GM21619 (cell line): ENCODE results near the gene C12orf76.
A peak's percentile ranks its signal among the peaks of the same experiment; 100 is the strongest.

ENCODE experiments used
- ATAC-seq: cut with Tn5 transposase; IDR thresholded peaks from one replicate; pipeline ENCODE4 v1.9.1; 2021; ENCODE audit not compliant: unreplicated experiment

C12orf76 gene

GRCh38 chr12:109995686-109996482 lies 52.4 kb downstream of the C12orf76 start, which contains the start of gene GIT2:
Gene GIT2 (minus strand): TSS chr12:109996368. CDS start chr12:109996224, 144 bp downstream.
- peak; percentile 54 for ATAC-seq

DNA sequence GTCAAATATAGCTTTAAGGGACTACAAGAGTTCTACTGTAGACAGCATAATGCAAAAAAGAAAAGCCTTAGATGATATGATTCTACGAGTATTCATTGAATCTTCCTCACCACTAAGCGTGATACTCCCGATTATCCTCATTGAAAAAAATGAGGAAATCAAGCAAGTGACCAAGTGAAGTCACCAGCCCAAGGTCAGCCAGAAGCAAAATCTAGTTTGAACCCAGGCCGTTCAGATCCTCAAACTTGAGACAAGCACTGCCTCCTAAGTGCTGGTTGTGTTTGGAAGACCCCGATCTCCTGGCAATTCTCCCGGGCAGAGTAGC lies 53.0 kb downstream of the C12orf76 start:
- ATAC-seq = no peak

DNA sequence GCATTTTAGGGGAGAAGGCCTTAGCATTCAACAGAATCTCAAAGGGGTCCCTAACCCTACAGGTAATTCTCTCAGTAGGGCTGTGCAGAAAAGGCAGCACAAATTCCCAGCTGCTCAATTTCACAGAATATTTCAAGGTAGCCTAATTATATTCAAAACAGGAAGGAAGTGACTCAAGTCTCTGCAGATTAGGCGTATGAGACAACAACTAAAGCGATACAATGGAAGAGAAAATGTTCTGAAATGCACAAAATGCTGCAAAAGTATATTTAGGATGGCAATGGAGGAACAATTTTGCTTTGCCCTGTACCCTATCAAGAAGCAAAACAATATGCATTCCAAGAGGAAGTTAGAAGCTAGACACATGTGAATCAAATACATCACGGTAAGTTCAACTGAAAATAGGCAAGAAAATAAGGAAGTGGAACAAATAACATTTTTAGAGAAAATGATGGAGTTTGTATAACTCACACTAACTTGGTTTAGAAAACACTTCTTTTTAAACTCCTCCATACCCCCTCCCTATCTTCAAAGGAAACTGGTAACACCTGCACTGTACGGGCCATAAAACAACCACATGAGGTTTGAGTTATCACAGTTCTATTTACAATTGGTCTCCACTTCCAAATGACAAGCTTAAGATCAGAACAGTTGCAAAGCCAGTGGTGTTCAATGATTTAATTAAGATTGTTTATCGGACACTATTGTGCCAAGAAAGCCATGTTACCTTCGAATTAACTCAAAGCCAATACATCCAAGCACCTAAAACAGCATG lies 53.7 kb downstream of the C12orf76 start:
- no peak for ATAC-seq

GRCh38 chr12:109993091-109993490 lies 55.2 kb downstream of the C12orf76 start:
- ATAC-seq = no peak

GRCh38 chr12:109991586-109991985 lies 56.7 kb downstream of the C12orf76 start:
- no peak for ATAC-seq
